NCI-H82 treated with DMSO at 0.1 percent for 48 hours (cell line): ENCODE measurements around the gene CSNK2A1.
A peak's percentile ranks its signal among the peaks of the same experiment; 100 is the strongest.
"Not testable (repeated sequence)": the region's sequence is repeated elsewhere in the genome, so short reads cannot be mapped to it uniquely, and the experiment has no call there.

Experiments used
- DNase-seq: peaks from one replicate; lab custom pipeline; 2025; ENCODE audit not compliant: unreplicated experiment; lab: John Stamatoyannopoulos, UW

The CSNK2A1 gene

DNA sequence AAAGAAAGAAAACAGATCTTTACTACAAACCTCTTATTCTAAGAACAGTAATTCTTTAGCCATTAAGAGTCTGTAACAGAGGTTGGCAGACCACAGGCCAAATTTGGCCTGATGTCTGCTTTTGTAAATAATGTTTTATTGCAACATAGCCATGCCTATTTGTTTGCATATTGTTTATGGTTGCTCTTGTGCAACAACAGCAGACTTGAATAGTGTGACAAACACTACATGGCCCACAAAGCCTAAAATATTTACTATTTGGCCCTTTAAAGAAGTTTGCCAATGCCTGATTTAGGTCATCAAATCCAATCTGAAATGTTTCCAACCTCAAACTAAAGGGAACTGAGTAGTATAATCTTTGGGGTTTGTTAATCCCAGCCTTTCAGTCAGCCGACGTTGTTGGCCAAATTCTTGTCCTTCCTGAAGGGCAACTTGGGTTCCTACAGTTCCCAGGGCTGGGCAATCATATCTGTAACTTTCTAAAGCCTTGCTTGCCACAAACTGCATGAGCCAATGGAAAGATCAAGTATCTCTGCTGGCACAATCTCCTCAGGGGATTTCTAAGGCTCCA, 47.4 kb downstream of the CSNK2A1 start:
- DNase-seq = no peak

DNA sequence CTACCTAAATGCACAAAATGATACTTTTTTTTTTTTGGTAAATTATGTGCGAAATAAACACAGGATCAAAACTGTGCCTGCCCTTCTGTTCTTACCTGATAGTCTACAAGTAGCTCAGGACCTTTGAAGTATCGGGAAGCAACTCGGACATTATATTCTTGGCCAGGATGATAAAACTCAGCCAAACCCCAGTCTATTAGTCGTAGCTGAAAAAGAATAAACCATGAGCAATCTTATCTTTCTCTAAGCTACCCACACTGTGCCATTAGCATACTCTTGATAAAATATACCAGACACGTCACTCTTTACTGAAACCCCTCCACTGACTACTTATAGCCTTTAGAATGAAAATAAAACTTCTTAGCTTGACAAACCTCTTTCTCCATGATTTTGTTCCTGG, 51.4 kb downstream of the CSNK2A1 start:
- no peak for DNase-seq

DNA sequence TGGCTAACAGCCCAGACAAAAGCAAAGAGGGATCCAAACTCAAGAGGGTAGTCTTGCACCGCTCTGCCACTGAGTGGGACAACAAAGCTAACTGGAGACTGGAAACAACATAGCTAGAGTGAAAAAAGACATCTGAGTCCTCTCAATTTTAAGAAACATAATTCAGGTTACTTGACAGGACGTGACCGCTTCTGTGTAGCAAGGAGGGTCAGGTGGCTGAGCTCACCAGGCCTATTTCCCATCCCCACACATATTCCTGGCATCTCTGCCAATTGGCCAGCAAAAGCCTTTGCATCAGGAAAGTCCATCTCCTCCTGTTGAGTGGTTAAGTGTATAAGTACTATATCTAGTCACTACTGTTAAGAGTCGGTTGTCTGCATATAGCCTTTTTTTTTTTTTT, 55.9 kb downstream of the CSNK2A1 start:
- no peak for DNase-seq

DNA sequence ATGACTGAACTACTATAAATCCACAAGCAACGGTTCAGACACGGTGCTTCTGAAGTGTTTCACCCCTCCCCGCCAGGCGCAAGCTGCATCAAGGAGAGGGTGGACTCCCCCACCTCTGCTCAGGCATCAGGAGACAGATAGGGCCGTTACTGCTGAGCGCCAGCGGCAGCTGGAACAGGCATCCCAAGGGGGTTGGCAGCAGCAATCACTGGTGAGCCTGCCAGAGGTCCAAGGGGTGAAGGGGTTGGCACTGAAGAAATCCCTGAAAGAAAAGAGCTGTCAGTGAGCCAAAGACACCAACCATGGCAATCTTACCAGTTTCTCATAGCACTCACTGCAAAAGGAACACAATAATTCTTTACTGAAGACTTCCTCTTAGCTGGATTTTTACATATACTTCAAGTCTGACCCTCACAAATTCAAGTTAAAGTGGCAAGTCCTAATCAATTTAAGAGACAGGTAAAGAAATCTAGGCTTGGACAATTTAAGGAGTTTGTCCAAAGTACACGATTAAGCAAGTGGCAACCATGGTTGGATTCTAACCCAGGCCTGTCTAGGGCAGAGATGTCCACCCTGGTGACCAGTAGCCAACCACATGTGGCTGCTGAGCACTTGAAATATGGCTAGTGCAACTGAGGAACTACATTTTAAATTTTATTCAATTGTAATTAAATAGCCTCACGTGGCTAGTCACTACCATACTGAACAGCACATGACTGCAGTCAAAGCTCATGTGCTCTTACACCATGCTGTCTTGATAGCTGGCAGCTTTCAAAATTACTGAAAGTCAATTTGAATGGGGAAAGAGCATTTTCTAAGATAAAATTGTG, 59.6 kb downstream of the CSNK2A1 start:
- no peak for DNase-seq

DNA sequence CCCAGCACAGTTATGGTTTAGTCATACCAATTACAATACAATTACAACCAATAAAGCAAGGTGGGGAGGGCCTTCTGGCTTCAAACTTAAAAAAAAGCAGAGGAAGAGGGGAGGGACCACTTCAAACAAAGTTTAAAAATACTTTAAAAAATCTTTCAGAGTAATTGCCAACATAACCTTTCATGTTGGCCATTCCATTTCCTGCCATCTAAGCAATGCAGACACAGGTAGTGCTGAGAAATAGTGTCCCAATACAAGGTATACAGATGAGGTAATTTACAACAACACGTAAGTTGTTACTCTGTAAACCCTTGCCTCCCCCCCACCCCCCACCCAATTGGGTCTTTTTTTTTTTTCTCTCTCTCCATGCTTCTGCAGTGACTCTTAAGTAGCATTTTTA, 62.4 kb downstream of the CSNK2A1 start:
- no peak for DNase-seq

DNA sequence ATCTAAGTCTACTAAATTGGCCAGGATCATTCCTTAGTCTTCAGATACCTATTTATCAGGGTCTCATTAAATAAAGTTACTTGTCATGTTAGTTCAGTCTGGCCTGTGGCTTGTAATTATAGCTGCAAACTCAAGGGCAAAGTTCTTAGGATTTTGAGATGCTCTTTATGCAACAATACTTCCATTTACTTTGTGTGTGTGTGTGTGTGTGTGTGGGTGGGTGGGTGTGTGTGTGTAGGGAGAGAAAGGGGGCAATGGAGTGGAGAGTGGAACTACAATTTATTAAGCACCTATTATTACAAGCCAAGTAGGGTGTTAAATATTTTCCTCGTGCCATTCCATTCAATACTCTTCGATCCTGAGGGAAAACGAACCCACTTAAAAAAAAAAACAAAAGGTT, 63.5 kb downstream of the CSNK2A1 start:
- no peak for DNase-seq

DNA sequence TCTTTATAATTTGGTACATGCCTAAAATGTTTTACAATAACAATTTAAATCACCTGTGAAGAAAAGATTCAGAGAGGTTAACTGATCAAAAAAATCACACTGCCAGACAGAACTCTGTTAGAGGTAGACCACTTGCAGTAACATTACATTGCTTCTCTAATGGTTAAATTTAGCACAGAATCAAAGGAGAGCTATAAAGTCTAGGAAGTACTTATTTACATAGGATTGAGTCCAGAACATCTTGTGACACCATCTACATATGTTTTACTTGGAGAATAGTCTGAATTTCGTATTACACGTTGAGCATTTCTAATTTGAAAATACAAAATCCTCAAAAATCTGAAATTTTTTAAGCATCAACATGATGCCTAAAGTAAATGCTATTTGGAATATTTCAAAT, 64.1 kb downstream of the CSNK2A1 start:
- no peak for DNase-seq

DNA sequence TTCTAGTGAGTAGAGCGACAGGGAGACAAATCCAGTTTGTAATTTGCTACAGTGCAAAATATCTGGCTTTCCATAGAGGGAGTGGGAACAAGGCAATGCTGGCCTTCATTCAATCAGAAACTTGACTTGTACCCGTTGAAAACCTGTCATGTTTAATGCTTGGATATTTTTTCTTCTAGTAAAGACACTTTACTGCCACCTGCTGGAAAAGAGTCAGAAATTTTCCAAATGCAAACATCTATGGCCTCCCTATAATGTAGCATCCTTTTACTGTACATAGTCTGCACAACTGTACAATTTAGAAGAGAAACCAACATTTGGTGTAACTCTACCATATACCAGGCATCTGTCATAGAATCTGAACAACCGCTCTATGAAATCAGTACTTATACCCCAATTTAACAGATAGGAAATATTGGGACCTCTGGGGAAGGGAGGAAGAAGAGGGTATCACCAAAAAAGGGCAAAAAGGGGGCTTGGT, 64.6 kb downstream of the CSNK2A1 start:
- DNase-seq = peak; percentile 8

DNA sequence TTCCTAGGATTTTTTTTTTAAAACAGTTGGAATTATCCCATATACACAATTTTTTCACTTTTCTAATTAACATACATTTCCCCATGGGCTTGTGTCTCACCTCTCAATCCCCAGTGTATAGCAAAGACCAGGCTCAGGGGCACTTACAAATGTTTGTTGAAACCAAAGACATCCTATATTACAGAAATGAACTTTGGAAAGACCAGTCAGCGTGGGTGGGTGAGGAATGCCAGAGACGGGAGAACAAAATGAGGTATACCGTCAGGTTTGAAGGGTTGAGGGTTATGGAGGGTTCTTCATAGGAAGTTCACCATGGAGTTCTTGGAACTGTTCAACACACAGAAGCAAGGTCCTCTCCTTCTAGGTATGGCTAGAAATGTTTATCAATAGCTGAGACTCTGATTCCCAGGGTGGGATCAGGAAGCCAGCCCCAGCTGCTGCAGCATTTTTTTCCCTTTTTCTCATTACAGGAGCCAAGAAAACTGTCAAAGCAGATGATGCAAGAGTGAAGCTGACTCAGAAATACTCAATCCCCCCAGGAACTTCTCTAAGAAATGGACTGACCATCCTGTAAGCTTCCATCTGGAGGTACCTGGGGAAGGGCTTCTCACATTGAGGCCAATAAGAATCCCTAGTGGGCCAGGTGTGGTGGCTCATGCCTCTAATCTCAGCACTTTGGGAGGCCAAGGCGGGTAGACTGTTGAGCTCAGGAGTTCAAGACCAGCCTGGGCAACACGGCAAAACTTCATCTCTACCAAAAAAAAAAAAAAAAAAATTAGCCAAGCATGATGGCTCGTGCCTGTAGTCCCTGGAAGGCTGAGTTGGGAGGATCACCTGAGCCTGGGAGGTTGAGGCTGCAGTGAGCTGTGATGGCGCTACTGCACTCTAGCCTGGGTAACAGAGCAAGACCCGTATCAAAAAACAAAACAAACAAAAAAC, 65.3 kb downstream of the CSNK2A1 start:
- DNase-seq = no peak

DNA sequence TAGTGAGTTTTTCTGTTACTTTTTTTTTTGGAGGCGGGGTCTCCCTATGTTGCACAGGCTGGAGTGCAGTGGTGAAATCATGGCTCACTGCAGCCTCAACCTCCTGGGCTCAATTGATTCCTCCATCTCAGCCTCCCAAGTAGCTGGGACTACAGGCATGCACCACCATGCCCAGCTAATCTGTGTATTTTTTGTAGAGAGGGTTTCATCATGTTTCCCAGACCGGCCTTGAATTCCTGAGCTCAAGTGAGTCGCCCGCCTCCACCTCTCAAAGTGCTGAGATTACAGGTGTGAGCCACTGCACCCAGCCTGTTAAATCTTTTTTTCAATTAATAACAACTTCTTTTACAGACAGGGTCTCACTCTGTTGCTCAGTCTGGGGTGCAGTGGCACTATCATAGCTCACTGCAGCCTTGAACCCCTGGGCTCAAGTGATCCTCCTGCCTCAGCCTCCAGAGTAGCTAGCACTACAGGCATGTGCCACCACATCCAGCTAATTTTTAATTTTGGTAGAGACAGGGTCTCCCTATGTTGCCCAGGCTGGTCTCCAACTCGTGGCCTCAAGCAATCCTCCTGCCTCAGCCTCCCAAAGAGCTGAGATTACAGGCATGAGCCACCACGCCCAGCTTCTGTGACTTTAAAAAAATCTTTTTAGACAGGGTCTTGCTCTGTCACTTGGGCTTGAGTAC, 66.9 kb downstream of the CSNK2A1 start:
- DNase-seq = not testable (repeated sequence)

DNA sequence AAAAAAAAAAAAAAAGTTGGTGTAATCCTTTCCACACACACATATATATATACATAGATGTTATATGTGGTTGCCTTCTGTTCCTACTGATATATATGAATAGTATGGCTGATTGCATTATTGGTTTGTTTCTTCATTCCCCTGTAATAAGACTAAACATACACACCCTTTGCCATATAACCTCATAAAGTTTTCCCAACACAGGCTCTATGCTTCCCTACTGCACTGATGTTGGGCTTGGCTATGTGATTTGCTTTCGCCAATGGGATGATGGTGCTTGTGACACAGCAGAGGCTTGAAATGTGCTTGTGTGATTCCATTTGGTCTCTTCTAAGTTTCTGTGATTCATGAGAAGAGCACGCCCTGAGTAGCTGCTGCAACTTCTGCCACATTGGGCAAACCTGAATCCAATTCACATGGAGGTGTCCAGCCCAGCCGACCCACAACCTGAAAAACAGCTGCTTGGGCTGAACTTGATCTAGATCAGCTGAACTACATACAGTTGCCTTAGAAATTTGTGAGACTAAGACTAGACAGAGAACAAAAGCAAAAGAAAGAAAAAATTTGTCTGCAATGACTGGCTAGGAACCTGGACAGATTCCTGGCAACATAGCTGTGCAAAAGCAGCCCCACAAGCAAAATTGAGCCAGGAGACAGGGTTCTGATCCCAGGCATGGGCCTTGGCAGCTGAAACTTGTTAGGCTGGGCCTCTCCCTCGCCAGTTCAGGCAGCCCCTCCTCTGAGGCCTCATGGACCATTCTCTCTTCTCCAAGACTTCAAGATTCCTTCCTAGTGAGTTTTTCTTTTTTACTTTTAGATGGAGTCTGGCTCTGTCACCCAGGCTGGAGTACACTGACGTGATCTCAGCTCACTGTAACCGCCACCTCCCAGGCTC, 67.9 kb downstream of the CSNK2A1 start:
- no peak for DNase-seq

DNA sequence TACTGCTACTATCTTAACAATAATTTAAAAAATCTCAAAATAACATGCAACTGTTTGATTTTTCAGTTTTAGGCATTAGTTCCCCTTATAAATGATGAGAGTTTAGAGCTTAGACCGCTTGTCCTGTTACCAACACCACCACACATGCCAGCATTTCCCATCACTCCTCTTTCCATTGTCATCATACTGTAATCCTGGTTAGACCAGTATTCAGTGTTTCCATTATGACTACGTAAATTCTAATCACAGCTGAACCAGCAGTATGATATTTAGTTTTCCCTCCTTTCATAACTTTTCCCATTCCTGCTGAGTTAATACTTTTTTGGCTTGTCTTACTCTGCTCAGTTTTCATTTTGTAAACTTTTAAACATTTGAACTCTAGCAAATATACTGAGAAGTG, 69.0 kb downstream of the CSNK2A1 start:
- no peak for DNase-seq

DNA sequence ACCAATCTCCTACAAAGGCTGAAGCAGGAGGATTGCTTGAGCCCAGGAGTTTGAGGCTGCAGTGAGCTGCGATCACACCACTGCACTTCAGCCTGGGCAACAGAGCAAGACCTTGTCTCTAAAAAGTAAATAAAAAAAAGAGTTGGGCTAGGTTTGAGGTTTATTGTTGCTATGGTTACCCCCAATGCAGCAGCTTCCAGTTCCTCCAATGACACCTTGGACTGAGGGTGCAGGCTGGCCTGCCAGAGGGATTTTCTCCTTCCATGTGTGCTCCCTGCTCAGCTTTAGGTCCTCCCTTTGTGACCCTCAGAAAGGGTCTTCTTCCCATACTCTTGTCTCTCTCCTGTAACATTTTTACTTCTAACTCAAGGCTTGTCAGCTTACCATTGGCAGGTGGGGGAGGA, 70.7 kb downstream of the CSNK2A1 start:
- no peak for DNase-seq

DNA sequence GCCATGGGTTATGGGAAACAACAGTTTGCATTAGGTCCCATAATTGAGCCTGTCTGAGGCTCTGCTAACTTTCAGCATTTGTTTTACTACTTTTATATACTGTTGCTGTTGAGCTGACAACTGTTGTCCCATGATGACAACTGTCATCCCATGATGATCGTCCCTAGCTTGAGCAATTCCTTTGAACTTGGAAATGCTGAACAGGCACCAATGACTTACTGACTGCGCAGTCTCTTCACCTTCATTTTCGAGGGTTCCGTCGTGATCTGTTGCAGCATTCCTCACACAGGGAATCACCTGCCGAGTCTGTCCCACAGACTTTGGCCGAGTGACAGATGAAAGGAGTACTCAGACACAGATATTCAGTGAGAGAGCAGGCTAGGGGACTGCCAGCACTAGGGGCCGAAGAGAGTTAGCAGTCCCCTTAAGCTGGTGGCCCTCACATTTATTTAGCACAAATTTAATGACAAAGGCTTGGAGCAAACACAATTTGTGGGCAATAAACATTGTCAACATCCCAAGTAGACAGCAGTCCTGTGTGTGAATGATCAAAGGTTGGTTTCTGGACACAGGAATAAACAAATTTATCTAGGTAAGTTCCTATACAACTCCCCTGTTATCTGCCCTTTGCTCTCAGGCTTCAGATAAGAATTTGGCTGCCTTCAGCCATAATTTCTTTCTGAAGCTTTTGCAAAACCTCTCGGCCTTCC, 71.3 kb downstream of the CSNK2A1 start:
- DNase-seq = no peak

DNA sequence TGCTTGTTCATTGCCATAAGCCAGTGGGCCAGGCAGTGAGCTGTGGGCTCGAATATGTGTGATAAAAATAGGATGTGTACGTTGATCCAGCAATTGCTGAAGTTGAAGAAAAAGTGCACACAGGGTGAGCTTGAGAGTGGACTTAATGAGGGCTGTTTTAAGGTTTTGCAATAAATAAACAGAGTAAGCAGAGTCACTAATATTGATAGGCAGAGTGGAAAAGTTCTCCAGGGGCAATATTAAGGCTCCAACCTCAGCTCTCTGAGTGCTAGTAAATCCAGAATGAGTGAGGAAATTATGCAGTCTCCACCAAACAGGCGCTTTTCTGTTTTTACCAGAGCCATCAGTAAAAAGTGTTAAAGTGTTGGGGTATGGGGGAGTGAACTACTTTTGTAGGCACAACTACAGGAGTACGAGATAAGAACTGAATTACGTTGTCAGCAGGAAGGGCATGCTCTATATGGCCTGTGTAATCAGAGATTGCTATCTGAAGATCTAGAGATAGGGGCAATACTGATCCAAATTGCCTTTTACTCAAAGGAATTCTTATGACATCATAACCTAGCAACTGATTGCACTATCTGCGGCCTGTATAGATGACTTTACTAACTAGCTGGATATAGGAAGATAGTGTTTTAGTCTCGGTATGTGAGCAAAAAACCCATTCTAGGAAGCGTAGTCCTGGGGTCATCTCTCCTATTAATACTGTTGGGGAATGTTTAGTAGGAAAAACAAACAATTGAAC, 73.7 kb downstream of the CSNK2A1 start:
- DNase-seq = no peak

DNA sequence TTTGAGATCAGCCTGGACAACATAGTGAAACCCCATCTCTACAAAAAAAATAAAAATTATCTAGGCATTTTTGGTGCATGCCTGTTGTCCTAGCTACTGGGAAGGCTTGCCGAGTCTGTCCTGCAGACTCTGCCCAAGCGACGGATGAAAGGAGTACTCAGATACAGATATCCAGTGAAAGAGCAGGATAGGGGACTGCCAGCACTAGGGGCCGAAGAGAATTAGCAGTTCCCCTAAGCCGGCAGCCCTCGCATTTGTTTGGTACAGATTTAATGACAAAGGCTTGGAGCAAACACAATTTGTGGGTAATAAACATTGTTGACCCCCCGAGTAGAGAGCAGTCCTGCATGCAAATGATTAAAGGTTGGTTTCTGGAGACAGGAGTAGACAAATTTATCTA, 75.8 kb downstream of the CSNK2A1 start:
- DNase-seq = no peak

DNA sequence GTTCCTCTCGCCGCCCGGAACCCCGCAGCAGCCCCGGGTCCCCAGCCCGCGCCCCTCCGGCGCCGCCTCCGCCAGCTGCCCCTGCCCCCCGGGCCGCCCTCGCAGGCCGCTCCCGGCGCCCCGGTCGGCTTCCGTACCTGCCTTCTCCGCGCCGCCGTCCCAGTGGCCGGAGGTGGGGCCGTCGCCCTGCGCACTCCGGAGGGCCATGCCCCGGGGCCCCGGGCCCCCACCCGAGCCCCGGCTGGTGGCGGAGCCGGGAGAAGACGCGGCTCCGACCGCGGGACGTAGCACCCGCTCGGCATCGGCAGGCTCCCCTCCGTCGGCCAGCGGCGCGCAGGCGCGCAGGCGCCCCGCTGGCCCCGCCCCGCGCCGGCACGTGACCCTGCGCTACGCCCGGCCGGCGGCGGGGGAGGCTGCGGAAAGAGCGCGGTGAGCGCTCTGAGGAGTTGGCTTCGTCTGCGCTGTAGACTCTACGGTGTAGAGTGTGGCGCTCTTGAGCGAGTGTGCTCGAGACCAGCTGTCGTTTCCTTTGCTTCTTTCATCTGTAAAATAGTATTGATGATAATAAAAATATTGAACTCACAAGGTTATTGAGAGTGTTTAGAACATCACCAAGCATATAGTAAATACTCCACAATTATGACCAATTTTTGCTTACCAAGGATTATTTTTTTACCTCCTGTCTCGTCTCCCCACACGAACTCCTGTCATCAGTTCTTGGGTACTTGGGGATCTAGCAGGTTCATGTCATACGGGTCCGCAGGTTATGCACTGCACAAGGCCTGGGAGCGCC, 81.2 kb downstream of the CSNK2A1 start, which contains the start of gene TBC1D20:
Gene TBC1D20, minus strand, starts transcription at position 335 of the 793 bp plus-strand sequence. Its CDS starts 128 bp downstream, at position 207.
- peak; percentile 70 for DNase-seq
